Vagina (tissue), 2 donors: ENCODE results near the gene ANXA5. TPM values are rescaled to one million over a fixed set of nuclear protein-coding genes. Genes with fewer than 3 reads are reported as not detected.

ENCODE experiments used
- DNase-seq, 2 donors: peaks; one replicate each; pipeline ENCODE4 v3.0.0-alpha.2; 2017; ENCODE audit errors: extremely low spot score in 2 of 2
- H3K27ac ChIP-seq: fragments of 200-600 bp; sonication (generic); one replicate; pipeline ENCODE4 v1.5.1; 2019
- H3K27me3 ChIP-seq: fragments of 200-600 bp; sonication (generic); one replicate; pipeline ENCODE4 v1.5.1; 2019
- H3K36me3 ChIP-seq, 2 donors: fragments of 200-600 bp; sonication (generic); one replicate each; pipeline ENCODE4 v1.5.1; 2017 to 2019
- H3K4me1 ChIP-seq: fragments of 200-600 bp; sonication (generic); one replicate; pipeline ENCODE4 v1.5.1; 2019
- H3K4me3 ChIP-seq, 2 donors: fragments of 200-600 bp; sonication (generic); 1 replicate in 1 of 2; 2 replicates in 1 of 2; pipeline ENCODE4 v1.5.1; 2016 to 2019
- H3K9me3 ChIP-seq: fragments of 200-600 bp; sonication (generic); one replicate; pipeline ENCODE4 v1.5.1; 2019
- POLR2A ChIP-seq, 2 donors: fragments of 450-650 bp; IDR thresholded peaks; one replicate each; pipeline ENCODE4 v1.6.1; 2017; ENCODE audit warnings: antibody characterized with exemption in 2 of 2, mild to moderate bottlenecking in 2 of 2, moderate library complexity in 2 of 2
- POLR2AphosphoS5 ChIP-seq, 2 donors: sonication (generic); formaldehyde crosslinking; IDR thresholded peaks; one replicate each; pipeline ENCODE4 v1.9.0; 2017; ENCODE audit warnings: antibody characterized with exemption in 2 of 2, mild to moderate bottlenecking in 2 of 2, low read depth in 1 of 2; ENCODE audit not compliant: insufficient read depth in 1 of 2
- intact Hi-C: fragments of 100-400 bp; cut with DNase I; formaldehyde crosslinking; loops from one replicate; pipeline ENCODE4 v1.15.1; 2023
- total RNA-seq: library from RNA; depleted of rRNA; stranded (reverse); fragments of >200 nt; gene quantifications from one replicate; pipeline ENCODE4 v1.2.3, GENCODE V29; 2016
- TF ChIP-seq, protein P1 (sequence below), 3 experiments: fragments of 450-650 bp in 2 of 3; fragments of 200-600 bp in 1 of 3; sonication (generic) in 1 of 3; IDR thresholded peaks; one replicate each; pipeline ENCODE4 v1.5.1; 2017 to 2019; ENCODE audit warnings: antibody characterized with exemption in 3 of 3, mild to moderate bottlenecking in 2 of 3, moderate library complexity in 2 of 3

Gene ANXA5
- total RNA-seq, 1 donor from 2014 or later, result 197 TPM

DNA sequence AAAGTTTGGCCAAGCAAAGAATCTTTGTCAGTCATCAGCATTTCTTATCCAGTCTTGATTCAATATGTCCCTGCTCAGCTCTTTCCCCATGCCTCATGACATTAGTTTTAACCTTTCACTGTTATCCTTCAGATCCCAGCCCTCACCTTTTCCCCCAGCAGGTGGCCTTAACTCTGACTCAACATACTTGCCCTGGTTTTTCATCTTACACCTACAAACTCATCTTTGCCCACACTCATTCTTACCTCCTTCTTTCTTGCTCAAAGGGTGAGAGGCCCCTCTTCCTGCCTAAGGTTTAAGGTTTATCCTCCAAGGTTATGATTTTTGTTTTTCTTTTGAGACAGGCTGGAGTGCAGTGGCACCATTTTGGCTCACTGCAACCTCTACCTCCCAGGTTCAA, 10.6 kb upstream of the ANXA5 start:
- DNase-seq, result no peak
- Histone ChIP-seq H3K27ac (no peak overlapping the region), H3K4me1 (peaks cover 7% of the 10 kb centered on the region), H3K9me3 (no peaks in the 10 kb centered on the region), H3K27me3 (no peaks in the 10 kb centered on the region), H3K4me3 (no peak overlapping the region), H3K36me3 (no peaks in the 10 kb centered on the region)
- intact Hi-C loops, result no loop called here
- TF ChIP-seq, protein P1, sequence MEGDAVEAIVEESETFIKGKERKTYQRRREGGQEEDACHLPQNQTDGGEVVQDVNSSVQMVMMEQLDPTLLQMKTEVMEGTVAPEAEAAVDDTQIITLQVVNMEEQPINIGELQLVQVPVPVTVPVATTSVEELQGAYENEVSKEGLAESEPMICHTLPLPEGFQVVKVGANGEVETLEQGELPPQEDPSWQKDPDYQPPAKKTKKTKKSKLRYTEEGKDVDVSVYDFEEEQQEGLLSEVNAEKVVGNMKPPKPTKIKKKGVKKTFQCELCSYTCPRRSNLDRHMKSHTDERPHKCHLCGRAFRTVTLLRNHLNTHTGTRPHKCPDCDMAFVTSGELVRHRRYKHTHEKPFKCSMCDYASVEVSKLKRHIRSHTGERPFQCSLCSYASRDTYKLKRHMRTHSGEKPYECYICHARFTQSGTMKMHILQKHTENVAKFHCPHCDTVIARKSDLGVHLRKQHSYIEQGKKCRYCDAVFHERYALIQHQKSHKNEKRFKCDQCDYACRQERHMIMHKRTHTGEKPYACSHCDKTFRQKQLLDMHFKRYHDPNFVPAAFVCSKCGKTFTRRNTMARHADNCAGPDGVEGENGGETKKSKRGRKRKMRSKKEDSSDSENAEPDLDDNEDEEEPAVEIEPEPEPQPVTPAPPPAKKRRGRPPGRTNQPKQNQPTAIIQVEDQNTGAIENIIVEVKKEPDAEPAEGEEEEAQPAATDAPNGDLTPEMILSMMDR (IDR thresholded peaks at IDR 0.05), result no peak
- TF ChIP-seq POLR2A (IDR thresholded peaks at IDR 0.05) (no peak), POLR2AphosphoS5 (IDR thresholded peaks at IDR 0.05; ENCODE audit: insufficient read depth in 1 of 2, low read depth in 1 of 2) (no peak)

DNA sequence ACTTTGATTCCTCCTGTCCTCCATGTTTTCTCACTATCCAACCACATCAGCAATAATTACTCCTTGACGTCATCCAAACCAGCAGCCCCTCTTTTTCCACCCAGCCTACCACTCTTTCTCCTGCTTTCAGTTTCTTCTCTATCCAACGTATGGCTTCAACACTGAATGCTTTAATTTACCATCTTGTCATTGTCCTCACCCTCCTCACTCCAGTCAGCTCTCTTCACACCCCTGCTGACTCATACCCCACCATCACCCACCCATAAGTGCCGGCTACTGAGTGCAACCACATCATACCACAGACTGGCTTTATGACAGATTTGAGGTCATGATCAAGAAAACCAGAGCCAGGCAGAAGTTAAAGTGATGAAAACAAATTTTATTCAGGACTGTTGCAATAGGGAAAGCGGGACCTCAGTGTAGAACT, 9.8 kb upstream of the ANXA5 start:
- H3K4me3 ChIP-seq, result no peak overlapping the region

DNA sequence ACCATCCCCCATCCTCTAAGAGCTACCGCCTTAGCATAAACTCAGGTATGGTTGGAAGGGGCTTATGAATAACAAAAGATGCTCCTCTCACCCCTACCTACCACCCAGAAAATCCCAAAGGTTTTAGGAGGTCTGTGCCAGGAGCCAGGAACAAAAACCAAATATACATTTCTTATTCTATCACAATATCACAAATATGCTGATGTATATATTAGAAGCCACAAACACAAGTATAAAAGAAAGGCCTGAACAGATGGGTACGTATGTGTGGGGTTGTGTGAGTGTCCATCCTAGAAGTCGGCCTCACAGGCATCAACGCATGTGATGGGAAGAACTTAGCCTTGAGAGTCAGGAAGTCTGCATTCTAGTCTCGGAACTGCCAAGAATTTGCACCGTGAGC, 8.7 kb upstream of the ANXA5 start:
- Histone ChIP-seq H3K9me3 (no peaks in the 10 kb centered on the region), H3K27me3 (no peaks in the 10 kb centered on the region), H3K4me3 (no peak overlapping the region), H3K27ac (no peak overlapping the region), H3K36me3 (no peaks in the 10 kb centered on the region), H3K4me1 (no peaks in the 10 kb centered on the region)
- no peak for TF ChIP-seq POLR2A (IDR thresholded peaks at IDR 0.05)
- TF ChIP-seq POLR2AphosphoS5 (IDR thresholded peaks at IDR 0.05; ENCODE audit: insufficient read depth in 1 of 2, low read depth in 1 of 2), result no peak
- TF ChIP-seq, protein P1 (IDR thresholded peaks at IDR 0.05), result no peak
- intact Hi-C loops, result no loop called here
- no peak for DNase-seq

More for the DNA sequence above, 9.8 kb upstream of the ANXA5 start:
- Histone ChIP-seq H3K4me1 (no peaks in the 10 kb centered on the region), H3K9me3 (no peaks in the 10 kb centered on the region), H3K27ac (no peak overlapping the region), H3K27me3 (no peaks in the 10 kb centered on the region), H3K36me3 (no peaks in the 10 kb centered on the region)
- intact Hi-C loops, result no loop called here
- no peak for DNase-seq
- no peak for TF ChIP-seq POLR2AphosphoS5 (IDR thresholded peaks at IDR 0.05; ENCODE audit: insufficient read depth in 1 of 2, low read depth in 1 of 2)
- no peak for TF ChIP-seq POLR2A (IDR thresholded peaks at IDR 0.05)
- TF ChIP-seq, protein P1 (IDR thresholded peaks at IDR 0.05), result no peak

DNA sequence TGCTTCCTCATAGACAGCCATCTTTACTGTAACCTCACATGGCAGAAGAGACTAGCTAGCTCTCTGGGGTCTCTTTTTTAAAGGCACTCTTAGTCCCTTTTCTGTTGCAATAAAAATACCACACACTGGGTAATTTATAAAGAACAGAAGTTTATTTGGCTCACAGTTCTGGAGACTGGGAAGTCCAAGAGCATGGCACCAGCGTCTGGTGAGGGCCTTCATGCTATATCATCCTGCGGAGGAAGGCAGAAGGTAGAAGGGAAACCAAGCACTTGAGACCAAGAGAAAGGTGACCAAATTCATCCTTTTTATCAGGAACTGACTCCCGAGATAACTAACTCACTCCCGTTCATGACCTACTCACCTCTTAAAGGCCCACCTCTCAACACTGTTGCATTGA, 5.4 kb upstream of the ANXA5 start:
- DNase-seq, result no peak
- Histone ChIP-seq H3K4me3 (no peak overlapping the region), H3K36me3 (no peaks in the 10 kb centered on the region), H3K27ac (no peak overlapping the region), H3K4me1 (peaks cover 8% of the 10 kb centered on the region), H3K9me3 (no peaks in the 10 kb centered on the region), H3K27me3 (no peaks in the 10 kb centered on the region)
- intact Hi-C loops, result no loop called here
- TF ChIP-seq POLR2AphosphoS5 (IDR thresholded peaks at IDR 0.05; ENCODE audit: insufficient read depth in 1 of 2, low read depth in 1 of 2), result no peak

DNA sequence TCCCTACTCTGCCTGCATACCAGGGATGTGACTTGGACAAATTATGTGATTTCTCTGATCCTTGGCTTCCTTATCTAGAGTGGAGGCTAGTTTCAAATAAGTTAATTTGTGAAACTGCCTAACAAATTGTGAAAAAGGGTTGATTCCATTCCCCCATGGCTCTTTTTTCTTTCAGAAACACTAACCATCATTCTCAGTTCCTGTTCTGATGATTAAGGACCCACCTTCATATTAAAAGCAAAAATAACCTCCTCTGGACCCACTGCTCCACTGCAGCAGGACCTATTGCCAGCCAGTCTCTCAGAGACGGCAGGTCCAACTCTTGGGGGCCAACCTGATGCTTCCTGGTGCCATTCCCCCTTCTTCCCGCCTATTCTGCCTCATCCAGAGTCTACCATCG, 4.5 kb upstream of the ANXA5 start:
- Histone ChIP-seq H3K4me3 (no peak overlapping the region), H3K27me3 (no peaks in the 10 kb centered on the region), H3K4me1 (peaks cover 8% of the 10 kb centered on the region), H3K36me3 (no peaks in the 10 kb centered on the region), H3K9me3 (no peaks in the 10 kb centered on the region), H3K27ac (no peak overlapping the region)
- no peak for DNase-seq
- intact Hi-C loops, result no loop called here
- TF ChIP-seq POLR2A (IDR thresholded peaks at IDR 0.05) (no peak), POLR2AphosphoS5 (IDR thresholded peaks at IDR 0.05; ENCODE audit: insufficient read depth in 1 of 2, low read depth in 1 of 2) (no peak)
- TF ChIP-seq, protein P1 (IDR thresholded peaks at IDR 0.05), result no peak
